Fibroblast of mammary gland (primary cell): ENCODE measurements around the gene MICAL2.

Experiments used
- DNase-seq: peaks from one replicate; pipeline ENCODE4 v3.0.0-alpha.2; 2010; ENCODE audit warnings: low read depth
- H3K4me3 ChIP-seq: 2 replicates; pipeline ENCODE4 v1.5.1; 2011; ENCODE audit warnings: low read depth, mild to moderate bottlenecking, low read length, moderate library complexity; ENCODE audit not compliant: control insufficient read depth
- CTCF ChIP-seq: conservative IDR thresholded peaks from 2 replicates; pipeline ENCODE4 v1.5.1; 2011; ENCODE audit warnings: low read depth, low read length, inconsistent platforms; ENCODE audit not compliant: control insufficient read depth, insufficient read depth

MICAL2 gene

GRCh38 chr11:12124306-12124705 lies 13.9 kb downstream of the MICAL2 start:
- DNase-seq, result no peak
- no peak overlapping the region for H3K4me3 ChIP-seq
- no peak for TF ChIP-seq CTCF

GRCh38 chr11:12125609-12126149 lies 15.3 kb downstream of the MICAL2 start:
- TF ChIP-seq CTCF, result no peak
- H3K4me3 ChIP-seq, result no peak overlapping the region
- DNase-seq, result peak; percentile 58

GRCh38 chr11:12126344-12127019 lies 16.1 kb downstream of the MICAL2 start:
- peak; percentile 95 for DNase-seq
- TF ChIP-seq CTCF, result peak; percentile 9
- H3K4me3 ChIP-seq, result no peak overlapping the region

GRCh38 chr11:12127206-12127898 lies 17.0 kb downstream of the MICAL2 start:
- no peak overlapping the region for H3K4me3 ChIP-seq
- TF ChIP-seq CTCF, result no peak
- DNase-seq, result no peak

GRCh38 chr11:12128301-12128751 lies 17.9 kb downstream of the MICAL2 start:
- DNase-seq, result no peak
- H3K4me3 ChIP-seq, result no peak overlapping the region
- no peak for TF ChIP-seq CTCF

- TF ChIP-seq CTCF, result no peak
- DNase-seq, result no peak
- H3K4me3 ChIP-seq, result no peak overlapping the region
Observed at GRCh38 chr11:12129227-12129626, 18.8 kb downstream of the MICAL2 start.
